Measurements from ENCODE around the gene NRCAM.

DNA sequence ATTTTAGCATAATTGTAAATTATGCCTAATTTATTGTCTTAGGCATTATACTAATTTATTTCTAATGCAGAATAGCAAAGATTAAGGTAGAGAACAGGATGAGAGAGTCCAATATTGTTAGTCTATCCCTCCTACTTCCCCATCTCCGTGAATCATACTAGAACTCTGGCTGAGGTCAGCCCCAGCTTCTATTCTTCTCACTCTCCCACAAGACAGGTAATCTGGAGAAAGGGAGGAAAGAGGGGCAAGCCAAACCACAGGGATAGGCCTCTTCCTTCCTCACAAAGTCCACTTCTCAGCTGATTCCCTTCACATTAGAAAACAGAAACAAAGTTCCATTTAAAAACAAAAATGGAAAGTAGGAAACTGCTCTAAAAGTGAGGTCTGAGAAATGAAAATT, 208.6 kb downstream of the NRCAM start:
- TF ChIP-seq, protein P1, sequence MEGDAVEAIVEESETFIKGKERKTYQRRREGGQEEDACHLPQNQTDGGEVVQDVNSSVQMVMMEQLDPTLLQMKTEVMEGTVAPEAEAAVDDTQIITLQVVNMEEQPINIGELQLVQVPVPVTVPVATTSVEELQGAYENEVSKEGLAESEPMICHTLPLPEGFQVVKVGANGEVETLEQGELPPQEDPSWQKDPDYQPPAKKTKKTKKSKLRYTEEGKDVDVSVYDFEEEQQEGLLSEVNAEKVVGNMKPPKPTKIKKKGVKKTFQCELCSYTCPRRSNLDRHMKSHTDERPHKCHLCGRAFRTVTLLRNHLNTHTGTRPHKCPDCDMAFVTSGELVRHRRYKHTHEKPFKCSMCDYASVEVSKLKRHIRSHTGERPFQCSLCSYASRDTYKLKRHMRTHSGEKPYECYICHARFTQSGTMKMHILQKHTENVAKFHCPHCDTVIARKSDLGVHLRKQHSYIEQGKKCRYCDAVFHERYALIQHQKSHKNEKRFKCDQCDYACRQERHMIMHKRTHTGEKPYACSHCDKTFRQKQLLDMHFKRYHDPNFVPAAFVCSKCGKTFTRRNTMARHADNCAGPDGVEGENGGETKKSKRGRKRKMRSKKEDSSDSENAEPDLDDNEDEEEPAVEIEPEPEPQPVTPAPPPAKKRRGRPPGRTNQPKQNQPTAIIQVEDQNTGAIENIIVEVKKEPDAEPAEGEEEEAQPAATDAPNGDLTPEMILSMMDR (IDR thresholded peaks at IDR 0.05; ENCODE audit: low read depth, low read length), result no peak
- no peak for TF ChIP-seq EZH2phosphoT487 (IDR thresholded peaks at IDR 0.05; ENCODE audit: low read depth)

Measured in OCI-LY3 (cell line).